ENCODE measurements around the gene AKAP12.

DNA sequence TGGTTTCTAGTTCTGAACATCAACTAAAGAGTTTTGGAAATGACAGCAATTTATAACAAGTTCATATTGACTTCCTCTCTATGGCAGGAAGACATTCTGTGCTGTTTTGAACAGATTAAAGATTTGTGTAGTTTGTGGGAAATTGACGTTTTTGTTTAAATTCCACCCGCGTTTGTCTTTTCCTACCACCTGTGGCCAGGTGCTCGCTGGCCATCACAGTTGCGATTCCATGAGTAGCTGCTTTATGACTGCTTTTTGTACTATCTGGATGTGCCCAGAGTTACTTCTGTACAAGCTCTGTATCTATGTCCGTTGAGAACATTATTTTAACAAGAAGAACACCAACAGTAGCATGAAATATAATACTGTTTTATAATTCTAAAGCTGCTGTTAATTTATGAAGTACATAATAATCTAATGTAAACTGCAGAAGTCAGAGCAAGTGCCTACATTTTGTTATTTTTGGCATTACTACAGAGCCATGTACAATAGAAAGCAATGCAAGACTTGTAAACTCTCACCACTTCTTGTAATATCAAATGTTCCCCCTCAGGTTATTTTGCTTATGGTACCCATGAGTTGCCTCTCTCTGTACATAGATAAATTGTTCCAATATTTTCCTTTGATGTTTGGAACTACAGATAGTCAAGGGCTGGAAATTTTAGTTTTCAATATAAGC, 118.1 kb downstream of the AKAP12 start:
- TF ChIP-seq, protein P1, sequence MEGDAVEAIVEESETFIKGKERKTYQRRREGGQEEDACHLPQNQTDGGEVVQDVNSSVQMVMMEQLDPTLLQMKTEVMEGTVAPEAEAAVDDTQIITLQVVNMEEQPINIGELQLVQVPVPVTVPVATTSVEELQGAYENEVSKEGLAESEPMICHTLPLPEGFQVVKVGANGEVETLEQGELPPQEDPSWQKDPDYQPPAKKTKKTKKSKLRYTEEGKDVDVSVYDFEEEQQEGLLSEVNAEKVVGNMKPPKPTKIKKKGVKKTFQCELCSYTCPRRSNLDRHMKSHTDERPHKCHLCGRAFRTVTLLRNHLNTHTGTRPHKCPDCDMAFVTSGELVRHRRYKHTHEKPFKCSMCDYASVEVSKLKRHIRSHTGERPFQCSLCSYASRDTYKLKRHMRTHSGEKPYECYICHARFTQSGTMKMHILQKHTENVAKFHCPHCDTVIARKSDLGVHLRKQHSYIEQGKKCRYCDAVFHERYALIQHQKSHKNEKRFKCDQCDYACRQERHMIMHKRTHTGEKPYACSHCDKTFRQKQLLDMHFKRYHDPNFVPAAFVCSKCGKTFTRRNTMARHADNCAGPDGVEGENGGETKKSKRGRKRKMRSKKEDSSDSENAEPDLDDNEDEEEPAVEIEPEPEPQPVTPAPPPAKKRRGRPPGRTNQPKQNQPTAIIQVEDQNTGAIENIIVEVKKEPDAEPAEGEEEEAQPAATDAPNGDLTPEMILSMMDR (IDR thresholded peaks at IDR 0.05; ENCODE audit: low read length) = no peak
- no peak for TF ChIP-seq EZH2 (IDR thresholded peaks at IDR 0.05; ENCODE audit: borderline replicate concordance, low read length)

All from OCI-LY1 (cell line).